Activated B cell treated with CpG ODN at 0.5 μM for 24 hours (primary cell): ENCODE results near the gene RARS1. TPM values are rescaled to one million over a fixed set of nuclear protein-coding genes. Genes with fewer than 3 reads are reported as not detected.

Experiments
- ATAC-seq: fragments of 200-7000 bp; cut with Tn5 transposase; one replicate; pipeline ENCODE4 v1.10.0; 2021; ENCODE audit warnings: low read depth, mild to moderate bottlenecking, moderate library complexity
- CTCF ChIA-PET: fragments of 350-600 bp; sonication (Branson Sonifier 250); formaldehyde crosslinking; loops from one replicate; lab custom pipeline; 2021; ENCODE audit warnings: antibody characterized with exemption; lab: Charles Lee
- POLR2A ChIA-PET: fragments of 350-600 bp; sonication (Branson Sonifier 250); formaldehyde crosslinking; loops from one replicate; lab custom pipeline; 2021; ENCODE audit warnings: antibody characterized with exemption; lab: Charles Lee
- DNase-seq: peaks from one replicate; pipeline ENCODE4 v3.0.0; 2022
- H3K27ac Mint-ChIP-seq: one replicate; pipeline ENCODE4 v1.8.0; 2020; ENCODE audit warnings: mixed read lengths
- H3K27me3 Mint-ChIP-seq: one replicate; pipeline ENCODE4 v1.8.0; 2021; ENCODE audit warnings: mixed read lengths
- H3K36me3 Mint-ChIP-seq: one replicate; pipeline ENCODE4 v1.8.0; 2021; ENCODE audit warnings: low read depth, mixed read lengths
- H3K4me1 Mint-ChIP-seq: one replicate; pipeline ENCODE4 v1.8.0; 2021; ENCODE audit warnings: mixed read lengths
- H3K4me3 Mint-ChIP-seq: one replicate; pipeline ENCODE4 v1.8.0; 2020; ENCODE audit warnings: mild to moderate bottlenecking, mixed read lengths
- H3K9me3 Mint-ChIP-seq: one replicate; pipeline ENCODE4 v1.8.0; 2020; ENCODE audit warnings: mixed read lengths
- intact Hi-C: fragments of 100-400 bp; cut with micrococcal nuclease; formaldehyde crosslinking; loops from one replicate; pipeline ENCODE4 v1.15.1; 2024
- total RNA-seq: library from RNA; stranded (reverse); gene quantifications from 2 replicates; pipeline ENCODE4 v1.2.3, GENCODE V29; 2022
- TF ChIP-seq, protein P1 (sequence below): fragments of 200-600 bp; IDR thresholded peaks from one replicate; pipeline ENCODE4 v1.8.0; 2022; ENCODE audit warnings: antibody characterized with exemption, mild to moderate bottlenecking

The RARS1 gene
- total RNA-seq, 1 donor from 2014 or later, result 85.9 TPM

DNA sequence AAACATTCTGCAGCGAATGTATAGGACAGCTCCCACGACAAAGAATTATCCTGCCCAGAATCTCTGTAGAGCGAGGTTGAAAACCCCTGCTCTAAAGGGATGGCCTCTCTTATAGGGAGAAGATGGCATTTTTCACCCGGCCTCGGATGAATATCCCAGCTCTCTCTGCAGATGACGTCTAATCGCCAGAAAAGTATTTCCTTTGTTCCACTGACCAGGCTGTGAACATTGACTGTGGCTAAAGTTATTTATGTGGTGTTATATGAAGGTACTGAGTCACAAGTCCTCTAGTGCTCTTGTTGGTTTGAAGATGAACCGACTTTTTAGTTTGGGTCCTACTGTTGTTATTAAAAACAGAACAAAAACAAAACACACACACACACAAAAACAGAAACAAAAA lies 17.4 kb upstream of the RARS1 start:
- TF ChIP-seq, protein P1, sequence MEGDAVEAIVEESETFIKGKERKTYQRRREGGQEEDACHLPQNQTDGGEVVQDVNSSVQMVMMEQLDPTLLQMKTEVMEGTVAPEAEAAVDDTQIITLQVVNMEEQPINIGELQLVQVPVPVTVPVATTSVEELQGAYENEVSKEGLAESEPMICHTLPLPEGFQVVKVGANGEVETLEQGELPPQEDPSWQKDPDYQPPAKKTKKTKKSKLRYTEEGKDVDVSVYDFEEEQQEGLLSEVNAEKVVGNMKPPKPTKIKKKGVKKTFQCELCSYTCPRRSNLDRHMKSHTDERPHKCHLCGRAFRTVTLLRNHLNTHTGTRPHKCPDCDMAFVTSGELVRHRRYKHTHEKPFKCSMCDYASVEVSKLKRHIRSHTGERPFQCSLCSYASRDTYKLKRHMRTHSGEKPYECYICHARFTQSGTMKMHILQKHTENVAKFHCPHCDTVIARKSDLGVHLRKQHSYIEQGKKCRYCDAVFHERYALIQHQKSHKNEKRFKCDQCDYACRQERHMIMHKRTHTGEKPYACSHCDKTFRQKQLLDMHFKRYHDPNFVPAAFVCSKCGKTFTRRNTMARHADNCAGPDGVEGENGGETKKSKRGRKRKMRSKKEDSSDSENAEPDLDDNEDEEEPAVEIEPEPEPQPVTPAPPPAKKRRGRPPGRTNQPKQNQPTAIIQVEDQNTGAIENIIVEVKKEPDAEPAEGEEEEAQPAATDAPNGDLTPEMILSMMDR, result no peak
- Mint-ChIP-seq H3K9me3 (no peaks in the 10 kb centered on the region), H3K27ac (no peak overlapping the region), H3K4me3 (no peak overlapping the region), H3K4me1 (no peaks in the 10 kb centered on the region), H3K36me3 (no peaks in the 10 kb centered on the region), H3K27me3 (no peaks in the 10 kb centered on the region)
- DNase-seq (no peak), ATAC-seq (no peak)
- ChIA-PET POLR2A (no interaction called here), CTCF (no interaction called here)
- intact Hi-C loops, result no loop called here

DNA sequence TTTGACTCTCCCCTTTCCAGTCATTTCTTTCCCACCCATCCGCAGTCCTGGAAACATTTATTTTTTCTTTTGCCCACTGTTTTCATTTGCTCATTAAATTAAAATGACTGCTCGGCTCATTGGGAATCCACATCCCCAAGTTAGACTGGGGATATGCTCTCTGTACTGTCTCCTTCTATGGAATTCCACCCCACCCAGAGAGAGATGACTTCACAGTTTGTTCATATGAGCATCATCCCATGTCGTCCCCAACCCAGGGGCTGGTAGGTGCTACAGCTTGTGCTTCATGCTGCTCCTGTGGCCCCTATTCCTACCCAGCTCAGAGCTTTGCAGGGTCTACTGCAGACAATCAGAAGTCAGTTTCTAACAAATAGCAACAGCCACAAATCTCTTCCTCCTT lies 16.5 kb upstream of the RARS1 start:
- no peaks in the 10 kb centered on the region for H3K27me3 Mint-ChIP-seq
- intact Hi-C loops, result no loop called here
- TF ChIP-seq, protein P1, result no peak
- H3K4me1 Mint-ChIP-seq, result no peaks in the 10 kb centered on the region
- H3K9me3 Mint-ChIP-seq, result no peaks in the 10 kb centered on the region
- ChIA-PET CTCF (no interaction called here), POLR2A (no interaction called here)
- H3K36me3 Mint-ChIP-seq, result no peaks in the 10 kb centered on the region
- ATAC-seq (no peak), DNase-seq (no peak)
- H3K4me3 Mint-ChIP-seq, result no peak overlapping the region
- no peak overlapping the region for H3K27ac Mint-ChIP-seq

DNA sequence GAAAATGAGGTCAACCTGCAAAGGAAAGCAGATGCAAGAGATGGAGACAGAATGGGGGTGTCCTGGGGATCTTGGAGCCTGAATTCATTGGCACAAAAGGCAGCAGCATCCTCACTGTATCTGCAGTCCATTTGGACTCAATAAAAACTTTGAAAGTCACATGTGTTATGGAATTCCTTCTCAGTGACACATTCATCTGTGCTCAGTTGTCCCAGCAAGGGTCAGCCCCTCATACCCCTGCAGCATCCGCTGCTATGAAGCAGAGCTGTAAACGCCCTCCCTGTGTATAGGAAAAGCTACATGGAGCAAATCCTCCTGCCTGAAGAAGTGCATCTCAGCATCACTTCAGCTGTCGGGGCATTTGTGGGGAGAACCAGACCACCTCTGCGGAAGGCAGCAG lies 14.5 kb upstream of the RARS1 start:
- H3K27me3 Mint-ChIP-seq, result no peaks in the 10 kb centered on the region
- no peaks in the 10 kb centered on the region for H3K4me1 Mint-ChIP-seq
- H3K27ac Mint-ChIP-seq, result no peak overlapping the region
- intact Hi-C loops, result no loop called here
- ChIA-PET POLR2A (no interaction called here), CTCF (no interaction called here)
- ATAC-seq, result no peak
- TF ChIP-seq, protein P1, result no peak
- no peak for DNase-seq
- no peak overlapping the region for H3K4me3 Mint-ChIP-seq
- H3K36me3 Mint-ChIP-seq, result no peaks in the 10 kb centered on the region
- H3K9me3 Mint-ChIP-seq, result no peaks in the 10 kb centered on the region

DNA sequence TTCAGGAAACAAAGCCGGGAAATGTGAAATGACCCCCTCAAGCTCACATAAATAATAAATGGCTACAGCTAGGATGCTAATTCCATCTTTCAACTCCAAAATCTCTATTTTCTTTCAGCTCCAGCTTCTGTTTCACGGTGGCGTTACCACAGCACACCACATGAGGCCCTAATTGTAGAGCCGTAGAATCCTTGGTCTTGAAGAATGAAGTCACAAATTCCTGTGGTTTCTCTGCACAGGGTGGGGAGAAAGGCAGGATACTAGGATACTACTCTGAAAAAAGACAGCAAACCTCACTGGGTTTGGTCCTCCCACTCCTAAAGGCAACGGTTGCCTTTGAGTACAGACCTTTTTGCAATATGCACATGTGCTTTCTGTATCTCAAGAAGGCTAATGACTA lies 13.9 kb upstream of the RARS1 start:
- intact Hi-C loops, result no loop called here

DNA sequence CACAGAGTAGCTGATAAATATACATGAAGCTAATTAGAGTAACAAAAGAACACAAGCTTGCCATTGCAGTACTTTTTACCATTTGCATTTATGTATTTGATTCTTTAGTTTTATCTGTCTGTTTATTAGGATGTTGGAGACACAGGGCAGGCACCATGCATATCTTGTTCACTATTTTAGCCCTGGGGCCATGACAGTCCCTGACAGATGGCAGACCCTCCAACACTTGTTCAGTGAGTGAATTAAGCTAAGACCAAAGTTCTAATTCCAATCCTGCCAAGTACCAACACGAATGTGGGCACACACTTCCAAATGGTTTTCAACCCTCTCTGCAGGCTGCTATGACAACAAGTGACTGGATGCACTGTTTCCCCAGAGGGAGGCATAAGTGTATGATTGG lies 12.0 kb upstream of the RARS1 start:
- H3K4me3 Mint-ChIP-seq, result no peak overlapping the region
- no peak overlapping the region for H3K27ac Mint-ChIP-seq
- H3K9me3 Mint-ChIP-seq, result no peaks in the 10 kb centered on the region
- ChIA-PET POLR2A (no interaction called here), CTCF (no interaction called here)
- intact Hi-C loops, result no loop called here
- TF ChIP-seq, protein P1, result no peak
- no peaks in the 10 kb centered on the region for H3K36me3 Mint-ChIP-seq
- ATAC-seq, result no peak
- no peaks in the 10 kb centered on the region for H3K27me3 Mint-ChIP-seq
- DNase-seq, result no peak
- H3K4me1 Mint-ChIP-seq, result no peaks in the 10 kb centered on the region

More for the DNA sequence above, 13.9 kb upstream of the RARS1 start:
- H3K4me1 Mint-ChIP-seq, result no peaks in the 10 kb centered on the region
- H3K36me3 Mint-ChIP-seq, result no peaks in the 10 kb centered on the region
- TF ChIP-seq, protein P1, result no peak
- no peak overlapping the region for H3K4me3 Mint-ChIP-seq
- H3K27ac Mint-ChIP-seq, result no peak overlapping the region
- ATAC-seq, result no peak
- ChIA-PET CTCF (no interaction called here), POLR2A (no interaction called here)
- no peaks in the 10 kb centered on the region for H3K27me3 Mint-ChIP-seq
- H3K9me3 Mint-ChIP-seq, result no peaks in the 10 kb centered on the region
- no peak for DNase-seq
